SK-N-MC (cell line): Measurements from ENCODE around the gene MPRIP.

Source experiments
- DNase-seq: peaks from one replicate; pipeline ENCODE4 v3.0.0-alpha.2; 2011; ENCODE audit warnings: low read depth, low spot score
- H3K27ac ChIP-seq: fragments of 200-600 bp; sonication (generic); 2 replicates; pipeline ENCODE4 v1.5.1; 2016; ENCODE audit warnings: mixed run types
- H3K36me3 ChIP-seq: fragments of 200-600 bp; sonication (generic); 2 replicates; pipeline ENCODE4 v1.6.1; 2017; ENCODE audit warnings: antibody characterized with exemption, low read length, mixed read lengths; ENCODE audit not compliant: insufficient read depth
- H3K4me3 ChIP-seq: fragments of 200-600 bp; sonication (generic); 2 replicates; pipeline ENCODE4 v1.5.1; 2016
- H3K9ac ChIP-seq: fragments of 200-600 bp; sonication (generic); 2 replicates; pipeline ENCODE4 v1.8.0; 2017; ENCODE audit warnings: mixed run types, mixed read lengths; ENCODE audit not compliant: insufficient read length
- H3K9me3 ChIP-seq: fragments of 200-600 bp; sonication (generic); 2 replicates; pipeline ENCODE4 v1.6.1; 2017; ENCODE audit warnings: low read depth, mild to moderate bottlenecking, antibody characterized with exemption, low read length, moderate library complexity, mixed read lengths
- EZH2 ChIP-seq: fragments of 200-600 bp; sonication (generic); IDR thresholded peaks from one replicate; pipeline ENCODE4 v1.6.1; 2017; ENCODE audit warnings: antibody characterized with exemption
- FOXP2 ChIP-seq: optimal IDR thresholded peaks from 2 replicates; pipeline ENCODE3; 2011; ENCODE audit warnings: mild to moderate bottlenecking, moderate library complexity; ENCODE audit not compliant: insufficient read depth; ENCODE audit errors: extremely low read length, control extremely low read depth
- POLR2AphosphoS5 ChIP-seq: IDR thresholded peaks from 2 replicates; pipeline ENCODE4 v1.6.1; 2012; ENCODE audit warnings: mild to moderate bottlenecking, low read depth, low read length, borderline replicate concordance

MPRIP gene

GRCh38 chr17:17075125-17075781, 33.0 kb downstream of the MPRIP start:
- Histone ChIP-seq H3K9me3 (no peaks in the 10 kb centered on the region; the same call in 1 of the 2 replicates), H3K9ac (no peak overlapping the region), H3K27ac (no peak overlapping the region), H3K36me3 (peaks cover 9% of the 10 kb centered on the region; the same call in 1 of the 2 replicates), H3K4me3 (no peak overlapping the region)
- no peak for DNase-seq
- no peak for TF ChIP-seq FOXP2
- no peak for TF ChIP-seq POLR2AphosphoS5
- TF ChIP-seq EZH2, result no peak

GRCh38 chr17:17076066-17076465, 33.8 kb downstream of the MPRIP start:
- TF ChIP-seq FOXP2 (no peak), EZH2 (no peak), POLR2AphosphoS5 (no peak)
- no peak overlapping the region for H3K27ac ChIP-seq

GRCh38 chr17:17077101-17077500, 34.8 kb downstream of the MPRIP start:
- DNase-seq, result no peak
- no peak overlapping the region for H3K9ac ChIP-seq
- no peak overlapping the region for H3K4me3 ChIP-seq
- no peak overlapping the region for H3K27ac ChIP-seq
- no peak for TF ChIP-seq EZH2
- TF ChIP-seq FOXP2, result no peak
- no peak for TF ChIP-seq POLR2AphosphoS5
- peaks cover 9% of the 10 kb centered on the region; the same call in 1 of the 2 replicates for H3K36me3 ChIP-seq
- no peaks in the 10 kb centered on the region for H3K9me3 ChIP-seq

More at GRCh38 chr17:17076066-17076465, 33.8 kb downstream of the MPRIP start:
- H3K36me3 ChIP-seq, result peaks cover 9% of the 10 kb centered on the region; the same call in 1 of the 2 replicates
- no peak for DNase-seq
- H3K4me3 ChIP-seq, result no peak overlapping the region
- no peak overlapping the region for H3K9ac ChIP-seq
- H3K9me3 ChIP-seq, result no peaks in the 10 kb centered on the region

GRCh38 chr17:17077861-17078732, 35.8 kb downstream of the MPRIP start:
- Histone ChIP-seq H3K27ac (no peak overlapping the region), H3K9ac (no peak overlapping the region), H3K9me3 (no peaks in the 10 kb centered on the region), H3K4me3 (no peak overlapping the region), H3K36me3 (peaks cover 9% of the 10 kb centered on the region; the same call in 1 of the 2 replicates)
- TF ChIP-seq POLR2AphosphoS5, result no peak
- no peak for TF ChIP-seq EZH2
- no peak for TF ChIP-seq FOXP2
- no peak for DNase-seq

DNA sequence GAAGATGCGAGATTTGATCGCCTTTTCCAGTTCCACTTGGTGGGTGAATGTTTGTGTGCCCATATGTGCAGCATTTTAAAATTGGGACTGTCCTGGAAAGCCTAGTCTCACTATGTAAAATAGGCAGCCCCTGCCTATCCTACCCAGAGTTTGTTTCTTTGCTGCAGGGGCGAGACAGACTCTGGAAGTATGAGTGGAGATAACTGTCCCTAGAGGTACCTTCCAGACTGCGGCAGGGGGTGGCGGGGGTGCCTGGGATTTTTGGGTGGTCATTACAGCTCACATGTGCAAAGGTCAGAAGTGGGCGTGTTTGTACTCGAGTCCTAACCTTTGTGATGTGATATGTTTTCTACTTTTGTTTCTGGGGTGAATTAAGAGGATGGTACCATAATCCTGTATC, 36.6 kb downstream of the MPRIP start:
- no peaks in the 10 kb centered on the region for H3K9me3 ChIP-seq
- no peak overlapping the region for H3K9ac ChIP-seq
- TF ChIP-seq POLR2AphosphoS5 (no peak), FOXP2 (no peak), EZH2 (no peak)
- H3K4me3 ChIP-seq, result no peak overlapping the region
- no peak for DNase-seq
- H3K36me3 ChIP-seq, result peaks cover 9% of the 10 kb centered on the region; the same call in 1 of the 2 replicates
- no peak overlapping the region for H3K27ac ChIP-seq

DNA sequence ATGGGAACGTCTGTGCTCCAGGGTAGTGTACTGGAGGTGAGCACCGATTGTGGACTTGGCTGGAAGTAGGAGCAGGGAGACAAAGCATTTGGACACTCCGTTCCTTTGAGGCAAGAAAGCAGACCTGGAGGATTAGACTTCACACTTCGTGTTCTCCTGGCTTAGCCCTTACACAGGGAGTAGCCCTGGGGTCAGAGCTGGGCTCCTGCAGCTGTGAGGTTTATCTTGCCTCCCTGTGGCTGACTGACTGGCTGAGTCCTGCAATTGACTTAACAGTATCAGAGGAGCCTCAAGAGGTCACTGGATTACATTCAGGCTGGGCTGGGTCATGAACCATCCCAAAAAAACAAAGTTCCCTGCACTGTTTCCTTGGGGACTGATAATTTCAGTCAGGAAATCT, 37.1 kb downstream of the MPRIP start:
- TF ChIP-seq FOXP2, result no peak
- no peak for TF ChIP-seq EZH2
- no peak for TF ChIP-seq POLR2AphosphoS5
- Histone ChIP-seq H3K27ac (no peak overlapping the region), H3K9ac (no peak overlapping the region), H3K36me3 (peaks cover 9% of the 10 kb centered on the region; the same call in 1 of the 2 replicates), H3K9me3 (no peaks in the 10 kb centered on the region), H3K4me3 (no peak overlapping the region)
- DNase-seq, result no peak

DNA sequence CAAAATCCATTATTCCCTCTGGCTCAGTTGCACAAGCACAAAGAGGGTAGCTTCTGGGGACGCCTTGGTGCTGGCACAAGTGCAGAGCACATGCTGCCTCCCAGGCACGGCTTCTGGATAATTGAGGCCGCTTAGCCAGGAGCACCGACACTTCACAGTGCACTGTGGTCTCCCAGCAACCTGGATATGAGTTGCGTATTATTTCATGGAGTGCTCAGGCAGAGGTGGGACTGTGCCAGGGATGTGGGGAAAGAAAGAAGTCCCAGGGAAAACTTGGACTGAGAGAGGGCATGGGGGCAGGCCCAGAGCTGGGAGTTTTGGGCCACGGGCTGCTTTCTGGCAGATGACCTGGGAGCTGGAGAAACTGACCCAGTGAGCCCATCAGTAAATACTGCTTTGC, 37.5 kb downstream of the MPRIP start:
- Histone ChIP-seq H3K9me3 (no peaks in the 10 kb centered on the region), H3K36me3 (peaks cover 9% of the 10 kb centered on the region; the same call in 1 of the 2 replicates), H3K9ac (no peak overlapping the region), H3K27ac (no peak overlapping the region), H3K4me3 (no peak overlapping the region)
- TF ChIP-seq EZH2, result no peak
- no peak for TF ChIP-seq POLR2AphosphoS5
- TF ChIP-seq FOXP2, result no peak
- no peak for DNase-seq

DNA sequence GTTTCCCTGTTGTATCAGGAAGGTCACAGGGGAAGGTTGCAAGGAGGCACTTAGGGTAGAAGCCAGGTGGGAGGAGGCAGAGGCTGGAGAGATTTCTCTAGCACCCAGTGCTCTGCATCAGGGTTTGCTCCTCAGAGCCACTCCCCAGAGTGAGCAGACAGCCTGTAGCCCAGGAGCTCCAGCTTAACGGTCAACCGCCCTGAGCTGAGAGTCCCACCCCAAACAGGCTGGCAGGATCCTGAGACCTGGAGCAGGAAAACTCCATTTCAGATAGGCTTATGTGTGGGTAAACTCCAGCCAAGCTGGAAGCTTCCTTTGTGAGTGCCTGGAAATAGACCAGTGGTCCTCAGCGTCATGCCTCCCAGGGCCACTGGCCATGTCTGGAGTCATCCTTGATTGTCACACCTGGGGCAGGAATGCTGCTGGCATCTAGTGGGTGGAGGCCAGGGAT, 37.9 kb downstream of the MPRIP start:
- Histone ChIP-seq H3K36me3 (peaks cover 9% of the 10 kb centered on the region; the same call in 1 of the 2 replicates), H3K9me3 (no peaks in the 10 kb centered on the region), H3K4me3 (no peak overlapping the region), H3K9ac (no peak overlapping the region), H3K27ac (no peak overlapping the region)
- no peak for DNase-seq
- no peak for TF ChIP-seq POLR2AphosphoS5
